Measurements from ENCODE around the gene OTP.

OTP gene

GRCh38 chr5:77638763-77639671, 504 bp upstream of the OTP start:
- Histone ChIP-seq H2AFZ (ENCODE audit: low read depth, low read length) (no peak overlapping the region), H2AK5ac (ENCODE audit: low read length, severe bottlenecking) (no peak overlapping the region), H4K8ac (ENCODE audit: low read length) (no peak overlapping the region), H3K27me3 (ENCODE audit: control insufficient read depth in 1 of 2, insufficient read depth in 1 of 2, low read length in 2 of 2) (peaks cover 85 to 100% of the 10 kb centered on the region in 2 experiments), H3K79me1 (replicated peaks; ENCODE audit: low read length, poor library complexity, severe bottlenecking) (no peaks in the 10 kb centered on the region), H2BK5ac (ENCODE audit: low read depth, low read length, poor library complexity, severe bottlenecking) (no peak overlapping the region), H3K4ac (ENCODE audit: low read depth in 1 of 2, low read length in 2 of 2) (no peak overlapping the region), H3K4me1 (ENCODE audit: control insufficient read depth, insufficient read depth, low read depth, low read length) (peaks cover 23% of the 10 kb centered on the region), H3K18ac (ENCODE audit: low read depth in 1 of 2, low read length in 2 of 2) (no peak overlapping the region), H3K36me3 (ENCODE audit: control insufficient read depth in 1 of 2, insufficient read depth in 2 of 2, low read depth in 1 of 2, low read length in 2 of 2) (no peaks in the 10 kb centered on the region), H3K9ac (ENCODE audit: low read length) (no peak overlapping the region), H3K4me2 (ENCODE audit: low read length, poor library complexity, severe bottlenecking) (no peak overlapping the region), H2BK12ac (ENCODE audit: low read length in 2 of 2) (no peak overlapping the region), H3K4me3 (ENCODE audit: insufficient read depth in 1 of 2, low read depth in 1 of 2, low read length in 2 of 2) (no peak overlapping the region), H3K9me3 (ENCODE audit: control insufficient read depth, low read length) (peaks cover 7% of the 10 kb centered on the region), H3K27ac (ENCODE audit: low read length, poor library complexity, severe bottlenecking) (no peak overlapping the region), H4K91ac (ENCODE audit: low read length) (no peak overlapping the region), H3K23ac (ENCODE audit: low read length in 2 of 2) (peak overlapping the region in 1 of 2 experiments; percentile 23), H2BK120ac (ENCODE audit: low read depth, low read length) (no peak overlapping the region), H3K14ac (ENCODE audit: low read length in 2 of 2) (no peak overlapping the region), H2BK15ac (ENCODE audit: low read depth, poor library complexity, severe bottlenecking) (no peak overlapping the region)
- DNase-seq = no peak
- WGBS = 1% methylated on average over 56 of the region's 61 CpGs

DNA sequence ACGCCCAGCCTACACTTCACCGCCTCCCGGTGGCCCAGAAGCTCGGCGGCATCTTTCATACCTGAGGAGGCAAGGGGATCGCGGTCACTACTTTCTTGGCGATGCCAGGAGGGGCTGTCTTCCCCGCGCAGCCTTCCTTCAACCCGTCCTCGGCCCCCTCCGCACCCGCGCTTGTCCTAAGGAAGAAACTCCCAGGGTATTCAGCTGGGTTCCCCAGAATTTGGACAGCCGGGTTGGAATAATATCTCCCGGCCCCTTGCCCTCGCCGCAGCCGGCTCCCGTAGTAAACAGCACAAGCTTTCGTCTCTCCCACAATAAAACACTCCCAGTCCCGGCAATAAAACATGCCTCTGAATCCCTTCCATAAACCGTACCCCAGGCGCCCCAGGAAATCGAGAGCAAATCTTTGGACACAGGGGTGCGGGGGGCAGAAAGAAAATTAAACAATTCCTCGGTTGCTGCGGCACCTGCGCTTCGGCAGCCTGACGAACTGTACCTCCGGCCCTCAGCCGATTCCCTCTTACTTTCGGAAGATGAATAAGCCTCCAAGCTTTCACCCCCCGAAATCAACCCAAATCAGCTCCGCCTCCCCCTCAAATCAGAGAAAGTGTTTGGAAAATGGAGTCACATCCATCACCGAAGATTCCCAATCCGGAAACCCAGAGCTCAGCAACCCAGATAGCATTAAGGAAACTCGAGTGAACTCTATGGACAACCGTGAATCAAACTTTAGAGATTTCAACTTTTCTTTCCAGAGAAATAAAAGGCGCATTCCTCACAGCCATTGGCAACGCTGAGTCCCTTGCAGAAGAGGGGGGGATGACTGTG, 1.1 kb downstream of the OTP start:
- H3K79me1 ChIP-seq (replicated peaks; ENCODE audit: low read length, poor library complexity, severe bottlenecking) = no peaks in the 10 kb centered on the region
- no peak overlapping the region for H2AFZ ChIP-seq (ENCODE audit: low read depth, low read length)
- H2AK5ac ChIP-seq (ENCODE audit: low read length, severe bottlenecking) = no peak overlapping the region
- WGBS = 2% methylated on average over 39 of the region's 43 CpGs
- H3K27me3 ChIP-seq (ENCODE audit: control insufficient read depth in 1 of 2, insufficient read depth in 1 of 2, low read length in 2 of 2) = peaks cover 83 to 100% of the 10 kb centered on the region in 2 experiments
- no peak overlapping the region for H3K4me3 ChIP-seq (ENCODE audit: insufficient read depth in 1 of 2, low read depth in 1 of 2, low read length in 2 of 2)
- DNase-seq = no peak
- H4K91ac ChIP-seq (ENCODE audit: low read length) = no peak overlapping the region
- no peak overlapping the region for H2BK5ac ChIP-seq (ENCODE audit: low read depth, low read length, poor library complexity, severe bottlenecking)
- no peak overlapping the region for H3K18ac ChIP-seq (ENCODE audit: low read depth in 1 of 2, low read length in 2 of 2)
- no peak overlapping the region for H3K4ac ChIP-seq (ENCODE audit: low read depth in 1 of 2, low read length in 2 of 2)
- peak overlapping the region; percentile 1 for H3K4me2 ChIP-seq (ENCODE audit: low read length, poor library complexity, severe bottlenecking)
- H3K4me1 ChIP-seq (ENCODE audit: control insufficient read depth, insufficient read depth, low read depth, low read length) = peaks cover 27% of the 10 kb centered on the region
- H2BK12ac ChIP-seq (ENCODE audit: low read length in 2 of 2) = no peak overlapping the region
- no peaks in the 10 kb centered on the region for H3K36me3 ChIP-seq (ENCODE audit: control insufficient read depth in 1 of 2, insufficient read depth in 2 of 2, low read depth in 1 of 2, low read length in 2 of 2)
- H3K9me3 ChIP-seq (ENCODE audit: control insufficient read depth, low read length) = peaks cover 11% of the 10 kb centered on the region
- no peak overlapping the region for H3K27ac ChIP-seq (ENCODE audit: low read length, poor library complexity, severe bottlenecking)
- H2BK15ac ChIP-seq (ENCODE audit: low read depth, poor library complexity, severe bottlenecking) = no peak overlapping the region
- H3K14ac ChIP-seq (ENCODE audit: low read length in 2 of 2) = no peak overlapping the region
- H4K8ac ChIP-seq (ENCODE audit: low read length) = no peak overlapping the region
- no peak overlapping the region for H3K9ac ChIP-seq (ENCODE audit: low read length)
- no peak overlapping the region for H2BK120ac ChIP-seq (ENCODE audit: low read depth, low read length)
- H3K23ac ChIP-seq (ENCODE audit: low read length in 2 of 2) = no peak overlapping the region

GRCh38 chr5:77636641-77637169, 1.8 kb downstream of the OTP start:
- peak overlapping the region; percentile 14 for H4K91ac ChIP-seq (ENCODE audit: low read length)
- peaks cover 13% of the 10 kb centered on the region for H3K9me3 ChIP-seq (ENCODE audit: control insufficient read depth, low read length)
- H4K8ac ChIP-seq (ENCODE audit: low read length) = no peak overlapping the region
- no peak overlapping the region for H3K18ac ChIP-seq (ENCODE audit: low read depth in 1 of 2, low read length in 2 of 2)
- no peak overlapping the region for H2BK12ac ChIP-seq (ENCODE audit: low read length in 2 of 2)
- no peak overlapping the region for H2AFZ ChIP-seq (ENCODE audit: low read depth, low read length)
- peaks cover 27% of the 10 kb centered on the region for H3K4me1 ChIP-seq (ENCODE audit: control insufficient read depth, insufficient read depth, low read depth, low read length)
- H3K9ac ChIP-seq (ENCODE audit: low read length) = no peak overlapping the region
- no peak overlapping the region for H3K14ac ChIP-seq (ENCODE audit: low read length in 2 of 2)
- no peak overlapping the region for H3K27ac ChIP-seq (ENCODE audit: low read length, poor library complexity, severe bottlenecking)
- no peaks in the 10 kb centered on the region for H3K79me1 ChIP-seq (replicated peaks; ENCODE audit: low read length, poor library complexity, severe bottlenecking)
- H2BK15ac ChIP-seq (ENCODE audit: low read depth, poor library complexity, severe bottlenecking) = no peak overlapping the region
- no peak overlapping the region for H3K4me2 ChIP-seq (ENCODE audit: low read length, poor library complexity, severe bottlenecking)
- H3K23ac ChIP-seq (ENCODE audit: low read length in 2 of 2) = no peak overlapping the region
- H3K27me3 ChIP-seq (ENCODE audit: control insufficient read depth in 1 of 2, insufficient read depth in 1 of 2, low read length in 2 of 2) = peaks cover 83 to 100% of the 10 kb centered on the region in 2 experiments
- no peak overlapping the region for H2BK120ac ChIP-seq (ENCODE audit: low read depth, low read length)
- DNase-seq = no peak
- WGBS = under 1% methylated on average over 34 of the region's 34 CpGs
- H2BK5ac ChIP-seq (ENCODE audit: low read depth, low read length, poor library complexity, severe bottlenecking) = no peak overlapping the region
- no peak overlapping the region for H3K4me3 ChIP-seq (ENCODE audit: insufficient read depth in 1 of 2, low read depth in 1 of 2, low read length in 2 of 2)
- H3K36me3 ChIP-seq (ENCODE audit: control insufficient read depth in 1 of 2, insufficient read depth in 2 of 2, low read depth in 1 of 2, low read length in 2 of 2) = no peaks in the 10 kb centered on the region
- no peak overlapping the region for H2AK5ac ChIP-seq (ENCODE audit: low read length, severe bottlenecking)
- no peak overlapping the region for H3K4ac ChIP-seq (ENCODE audit: low read depth in 1 of 2, low read length in 2 of 2)
